ENCODE data around the gene SERPINA12. TPM values are rescaled to one million over a fixed set of nuclear protein-coding genes. Genes with fewer than 3 reads are reported as not detected.

SERPINA12 gene
- total and polyA plus RNA-seq, 2 of the 13 experiments (the other 11 are each of a cell fraction or from before 2014, with no cell fraction given), result 0.08 TPM; not detected in 1

DNA sequence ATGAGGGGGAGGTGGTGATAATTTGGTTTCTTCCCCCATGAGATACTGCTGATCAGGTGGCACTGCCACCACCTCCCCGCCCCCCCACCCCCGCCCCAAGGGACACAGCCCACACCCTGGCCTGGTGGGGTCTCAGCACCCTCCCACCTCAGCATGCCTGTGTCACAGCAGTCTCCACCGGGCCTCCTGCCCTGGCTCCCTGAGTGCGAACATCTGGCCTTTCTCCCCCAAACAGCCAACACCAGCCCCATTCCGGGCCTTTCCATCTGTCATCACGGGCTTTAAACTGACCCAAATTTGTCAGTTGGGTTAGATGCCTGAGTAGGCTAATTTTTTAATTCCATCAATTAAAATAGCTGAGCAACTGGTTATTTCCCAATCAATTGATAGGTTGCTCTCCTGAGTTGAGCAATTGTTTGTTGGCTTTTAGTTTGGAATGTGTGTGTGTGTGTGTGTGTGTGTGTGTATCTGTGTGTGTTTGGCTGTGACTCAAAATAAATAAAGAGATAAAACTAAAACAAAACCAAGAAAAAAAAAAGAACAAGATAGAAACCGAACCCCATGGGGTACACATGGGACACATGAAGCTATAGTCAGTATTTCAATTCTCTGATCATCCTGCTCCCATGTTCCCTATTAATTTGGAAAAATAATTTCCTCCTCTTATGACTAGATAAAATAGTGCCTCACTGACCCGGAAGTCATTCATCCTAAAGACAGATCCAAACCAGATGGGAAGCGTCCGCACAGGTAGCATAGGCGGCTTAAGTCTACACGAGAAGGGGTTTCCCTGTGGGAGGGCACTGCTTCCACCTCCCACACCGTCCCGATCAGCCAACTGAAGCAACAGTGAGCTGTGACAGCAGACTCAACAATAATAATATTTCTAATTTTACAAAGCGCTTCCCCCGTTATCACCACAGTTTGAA is 7.4 kb downstream of the SERPINA12 start (continued):
- no peak for TF ChIP-seq REL (CRISPR knock-in tag; conservative IDR thresholded peaks at IDR 0.05)
- no peak for TF ChIP-seq PCBP1 (IDR thresholded peaks at IDR 0.05; ENCODE audit: borderline replicate concordance, low read depth, low read length)
- TF ChIP-seq ZFP62 (CRISPR knock-in tag; IDR thresholded peaks at IDR 0.05), result no peak
- TF ChIP-seq ZNF143 (CRISPR knock-in tag; IDR thresholded peaks at IDR 0.05), result no peak
- TF ChIP-seq, protein P1, sequence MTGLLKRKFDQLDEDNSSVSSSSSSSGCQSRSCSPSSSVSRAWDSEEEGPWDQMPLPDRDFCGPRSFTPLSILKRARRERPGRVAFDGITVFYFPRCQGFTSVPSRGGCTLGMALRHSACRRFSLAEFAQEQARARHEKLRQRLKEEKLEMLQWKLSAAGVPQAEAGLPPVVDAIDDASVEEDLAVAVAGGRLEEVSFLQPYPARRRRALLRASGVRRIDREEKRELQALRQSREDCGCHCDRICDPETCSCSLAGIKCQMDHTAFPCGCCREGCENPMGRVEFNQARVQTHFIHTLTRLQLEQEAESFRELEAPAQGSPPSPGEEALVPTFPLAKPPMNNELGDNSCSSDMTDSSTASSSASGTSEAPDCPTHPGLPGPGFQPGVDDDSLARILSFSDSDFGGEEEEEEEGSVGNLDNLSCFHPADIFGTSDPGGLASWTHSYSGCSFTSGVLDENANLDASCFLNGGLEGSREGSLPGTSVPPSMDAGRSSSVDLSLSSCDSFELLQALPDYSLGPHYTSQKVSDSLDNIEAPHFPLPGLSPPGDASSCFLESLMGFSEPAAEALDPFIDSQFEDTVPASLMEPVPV (CRISPR knock-in tag; IDR thresholded peaks at IDR 0.05), result no peak
- TF ChIP-seq RORA (CRISPR knock-in tag; IDR thresholded peaks at IDR 0.05), result no peak
- no peak for TF ChIP-seq ZNF619 (CRISPR knock-in tag; IDR thresholded peaks at IDR 0.05)
- no peak for TF ChIP-seq CBX2 (IDR thresholded peaks at IDR 0.05; ENCODE audit: low read depth, low read length)
- TF ChIP-seq CBX2 (CRISPR knock-in tag; IDR thresholded peaks at IDR 0.05; ENCODE audit: low read depth), result no peak
- TF ChIP-seq, protein P2, sequence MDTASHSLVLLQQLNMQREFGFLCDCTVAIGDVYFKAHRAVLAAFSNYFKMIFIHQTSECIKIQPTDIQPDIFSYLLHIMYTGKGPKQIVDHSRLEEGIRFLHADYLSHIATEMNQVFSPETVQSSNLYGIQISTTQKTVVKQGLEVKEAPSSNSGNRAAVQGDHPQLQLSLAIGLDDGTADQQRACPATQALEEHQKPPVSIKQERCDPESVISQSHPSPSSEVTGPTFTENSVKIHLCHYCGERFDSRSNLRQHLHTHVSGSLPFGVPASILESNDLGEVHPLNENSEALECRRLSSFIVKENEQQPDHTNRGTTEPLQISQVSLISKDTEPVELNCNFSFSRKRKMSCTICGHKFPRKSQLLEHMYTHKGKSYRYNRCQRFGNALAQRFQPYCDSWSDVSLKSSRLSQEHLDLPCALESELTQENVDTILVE (CRISPR knock-in tag; IDR thresholded peaks at IDR 0.05), result no peak
- TF ChIP-seq, protein P3, sequence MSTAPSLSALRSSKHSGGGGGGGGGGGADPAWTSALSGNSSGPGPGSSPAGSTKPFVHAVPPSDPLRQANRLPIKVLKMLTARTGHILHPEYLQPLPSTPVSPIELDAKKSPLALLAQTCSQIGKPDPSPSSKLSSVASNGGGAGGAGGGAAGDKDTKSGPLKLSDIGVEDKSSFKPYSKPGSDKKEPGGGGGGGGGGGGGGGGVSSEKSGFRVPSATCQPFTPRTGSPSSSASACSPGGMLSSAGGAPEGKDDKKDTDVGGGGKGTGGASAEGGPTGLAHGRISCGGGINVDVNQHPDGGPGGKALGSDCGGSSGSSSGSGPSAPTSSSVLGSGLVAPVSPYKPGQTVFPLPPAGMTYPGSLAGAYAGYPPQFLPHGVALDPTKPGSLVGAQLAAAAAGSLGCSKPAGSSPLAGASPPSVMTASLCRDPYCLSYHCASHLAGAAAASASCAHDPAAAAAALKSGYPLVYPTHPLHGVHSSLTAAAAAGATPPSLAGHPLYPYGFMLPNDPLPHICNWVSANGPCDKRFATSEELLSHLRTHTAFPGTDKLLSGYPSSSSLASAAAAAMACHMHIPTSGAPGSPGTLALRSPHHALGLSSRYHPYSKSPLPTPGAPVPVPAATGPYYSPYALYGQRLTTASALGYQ (CRISPR knock-in tag; IDR thresholded peaks at IDR 0.05), result no peak
- TF ChIP-seq EZH2 (conservative IDR thresholded peaks at IDR 0.05; ENCODE audit: low read depth, low read length), result no peak
- 0 out of 2 replicates have a peak, but pooled peaks have one; percentile 48 for TF ChIP-seq PHF21A (CRISPR knock-in tag; IDR thresholded peaks at IDR 0.05)
- TF ChIP-seq, protein P4, sequence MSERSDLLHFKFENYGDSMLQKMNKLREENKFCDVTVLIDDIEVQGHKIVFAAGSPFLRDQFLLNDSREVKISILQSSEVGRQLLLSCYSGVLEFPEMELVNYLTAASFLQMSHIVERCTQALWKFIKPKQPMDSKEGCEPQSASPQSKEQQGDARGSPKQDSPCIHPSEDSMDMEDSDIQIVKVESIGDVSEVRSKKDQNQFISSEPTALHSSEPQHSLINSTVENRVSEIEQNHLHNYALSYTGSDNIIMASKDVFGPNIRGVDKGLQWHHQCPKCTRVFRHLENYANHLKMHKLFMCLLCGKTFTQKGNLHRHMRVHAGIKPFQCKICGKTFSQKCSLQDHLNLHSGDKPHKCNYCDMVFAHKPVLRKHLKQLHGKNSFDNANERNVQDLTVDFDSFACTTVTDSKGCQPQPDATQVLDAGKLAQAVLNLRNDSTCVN (CRISPR knock-in tag; IDR thresholded peaks at IDR 0.05; ENCODE audit: borderline replicate concordance), result no peak
- TF ChIP-seq RXRB (CRISPR knock-in tag; IDR thresholded peaks at IDR 0.05; ENCODE audit: borderline replicate concordance), result no peak
- TF ChIP-seq, protein P5, sequence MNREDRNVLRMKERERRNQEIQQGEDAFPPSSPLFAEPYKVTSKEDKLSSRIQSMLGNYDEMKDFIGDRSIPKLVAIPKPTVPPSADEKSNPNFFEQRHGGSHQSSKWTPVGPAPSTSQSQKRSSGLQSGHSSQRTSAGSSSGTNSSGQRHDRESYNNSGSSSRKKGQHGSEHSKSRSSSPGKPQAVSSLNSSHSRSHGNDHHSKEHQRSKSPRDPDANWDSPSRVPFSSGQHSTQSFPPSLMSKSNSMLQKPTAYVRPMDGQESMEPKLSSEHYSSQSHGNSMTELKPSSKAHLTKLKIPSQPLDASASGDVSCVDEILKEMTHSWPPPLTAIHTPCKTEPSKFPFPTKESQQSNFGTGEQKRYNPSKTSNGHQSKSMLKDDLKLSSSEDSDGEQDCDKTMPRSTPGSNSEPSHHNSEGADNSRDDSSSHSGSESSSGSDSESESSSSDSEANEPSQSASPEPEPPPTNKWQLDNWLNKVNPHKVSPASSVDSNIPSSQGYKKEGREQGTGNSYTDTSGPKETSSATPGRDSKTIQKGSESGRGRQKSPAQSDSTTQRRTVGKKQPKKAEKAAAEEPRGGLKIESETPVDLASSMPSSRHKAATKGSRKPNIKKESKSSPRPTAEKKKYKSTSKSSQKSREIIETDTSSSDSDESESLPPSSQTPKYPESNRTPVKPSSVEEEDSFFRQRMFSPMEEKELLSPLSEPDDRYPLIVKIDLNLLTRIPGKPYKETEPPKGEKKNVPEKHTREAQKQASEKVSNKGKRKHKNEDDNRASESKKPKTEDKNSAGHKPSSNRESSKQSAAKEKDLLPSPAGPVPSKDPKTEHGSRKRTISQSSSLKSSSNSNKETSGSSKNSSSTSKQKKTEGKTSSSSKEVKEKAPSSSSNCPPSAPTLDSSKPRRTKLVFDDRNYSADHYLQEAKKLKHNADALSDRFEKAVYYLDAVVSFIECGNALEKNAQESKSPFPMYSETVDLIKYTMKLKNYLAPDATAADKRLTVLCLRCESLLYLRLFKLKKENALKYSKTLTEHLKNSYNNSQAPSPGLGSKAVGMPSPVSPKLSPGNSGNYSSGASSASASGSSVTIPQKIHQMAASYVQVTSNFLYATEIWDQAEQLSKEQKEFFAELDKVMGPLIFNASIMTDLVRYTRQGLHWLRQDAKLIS (CRISPR knock-in tag; IDR thresholded peaks at IDR 0.05), result no peak
- no peak for TF ChIP-seq TSC22D2 (CRISPR knock-in tag; IDR thresholded peaks at IDR 0.05; ENCODE audit: borderline replicate concordance)
- TF ChIP-seq MBD4 (IDR thresholded peaks at IDR 0.05; ENCODE audit: borderline replicate concordance, low read length), result no peak
- TF ChIP-seq ZNF703 (CRISPR knock-in tag; IDR thresholded peaks at IDR 0.05; ENCODE audit: borderline replicate concordance), result no peak

Measured in HepG2 (cell line).